ES-I3 (cell line): Measurements from ENCODE around the gene SLC44A1.
"Not testable (repeated sequence)": the region's sequence is repeated elsewhere in the genome, so short reads cannot be mapped to it uniquely, and the experiment has no call there.

Experiments
- H3K36me3 ChIP-seq: 2 replicates; pipeline ENCODE4 v1.6.1; 2013; ENCODE audit warnings: mild to moderate bottlenecking, low read length, control low read depth, moderate library complexity; ENCODE audit not compliant: insufficient read depth
- H3K4me1 ChIP-seq: 2 replicates; pipeline ENCODE4 v1.6.1; 2013; ENCODE audit warnings: mild to moderate bottlenecking, control low read depth, low read length; ENCODE audit not compliant: insufficient read depth
- H3K9ac ChIP-seq: 2 replicates; pipeline ENCODE4 v1.6.1; 2013; ENCODE audit warnings: low read depth, mild to moderate bottlenecking, low read length, moderate library complexity
- H3K9me3 ChIP-seq: 2 replicates; pipeline ENCODE4 v1.6.1; 2013; ENCODE audit warnings: mild to moderate bottlenecking, low read length, moderate library complexity; ENCODE audit not compliant: control insufficient read depth, insufficient read depth

The SLC44A1 gene

DNA sequence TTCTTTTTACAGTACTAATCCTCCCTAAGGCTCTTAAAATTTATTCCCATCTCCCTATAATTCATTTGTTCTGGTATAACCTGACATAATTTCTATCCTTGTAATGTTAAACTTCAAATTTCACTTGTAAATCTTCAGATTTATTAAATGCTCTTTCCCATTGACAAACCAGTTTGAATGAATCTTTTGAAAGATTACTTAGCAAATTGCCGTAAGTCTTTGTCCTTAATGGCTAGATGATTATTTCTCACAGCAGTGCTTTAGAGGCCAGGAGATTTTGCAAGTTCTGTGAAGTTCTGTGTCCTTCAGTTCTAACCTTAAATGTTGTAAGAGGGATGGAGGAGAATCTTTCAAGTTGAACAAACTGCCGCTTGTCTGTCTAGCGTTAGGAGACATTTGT, 4.2 kb downstream of the SLC44A1 start:
- Histone ChIP-seq H3K9ac (no peak overlapping the region), H3K4me1 (peaks cover 21% of the 10 kb centered on the region), H3K9me3 (no peaks in the 10 kb centered on the region), H3K36me3 (no peaks in the 10 kb centered on the region)

DNA sequence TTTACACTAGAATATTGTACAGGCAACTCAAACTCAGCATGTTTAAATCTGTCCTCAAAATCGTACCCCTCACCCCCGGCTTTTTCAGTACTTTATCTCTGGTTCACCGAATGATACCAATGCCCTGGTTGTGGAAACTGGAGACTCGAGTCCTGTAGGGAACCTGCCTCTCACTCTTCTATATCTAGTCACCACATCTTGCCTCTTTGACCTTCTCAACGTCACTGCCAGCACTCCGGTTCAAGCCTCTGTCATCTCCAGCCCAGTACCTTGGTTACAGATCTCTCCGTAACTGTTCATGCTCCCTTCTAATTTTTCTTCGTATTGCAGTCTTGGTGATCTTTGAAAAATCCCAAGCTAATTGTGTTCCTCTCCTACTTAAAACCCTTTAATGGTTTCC, 6.7 kb downstream of the SLC44A1 start:
- Histone ChIP-seq H3K9me3 (no peaks in the 10 kb centered on the region), H3K36me3 (no peaks in the 10 kb centered on the region), H3K4me1 (peaks cover 18% of the 10 kb centered on the region), H3K9ac (no peak overlapping the region)

DNA sequence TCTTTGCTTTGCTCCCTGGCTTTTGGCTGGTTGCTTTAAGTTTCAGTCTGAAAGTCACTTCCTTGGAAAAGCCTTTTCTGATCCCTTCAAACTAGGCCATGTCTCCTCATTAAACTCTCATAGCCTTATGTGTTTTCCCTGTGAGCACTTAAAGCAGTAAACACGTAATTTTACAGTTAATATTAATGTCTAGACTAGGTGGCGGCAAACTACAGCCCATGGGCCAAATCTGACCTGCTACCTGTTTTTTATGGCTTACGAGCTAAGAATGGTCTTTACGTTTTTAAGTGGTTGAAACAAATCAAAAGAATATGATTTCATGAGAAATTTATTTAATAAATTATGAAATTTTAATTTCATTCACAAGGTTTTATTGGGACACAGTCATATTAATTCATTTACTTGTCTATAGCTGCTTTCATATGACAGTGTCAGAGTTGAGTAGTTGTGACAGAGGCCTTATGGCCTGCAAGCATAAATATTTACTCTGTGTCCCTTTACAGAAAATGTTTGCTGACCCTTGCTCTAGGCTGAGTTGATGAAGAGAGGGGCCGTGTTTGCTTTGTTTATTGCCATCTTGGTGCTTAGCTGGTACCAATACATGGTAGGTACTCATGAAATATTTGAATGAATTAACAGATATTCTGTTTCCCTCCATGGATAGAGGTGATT, 7.4 kb downstream of the SLC44A1 start:
- Histone ChIP-seq H3K9ac (no peak overlapping the region), H3K4me1 (peaks cover 11% of the 10 kb centered on the region), H3K36me3 (no peaks in the 10 kb centered on the region), H3K9me3 (no peaks in the 10 kb centered on the region)

DNA sequence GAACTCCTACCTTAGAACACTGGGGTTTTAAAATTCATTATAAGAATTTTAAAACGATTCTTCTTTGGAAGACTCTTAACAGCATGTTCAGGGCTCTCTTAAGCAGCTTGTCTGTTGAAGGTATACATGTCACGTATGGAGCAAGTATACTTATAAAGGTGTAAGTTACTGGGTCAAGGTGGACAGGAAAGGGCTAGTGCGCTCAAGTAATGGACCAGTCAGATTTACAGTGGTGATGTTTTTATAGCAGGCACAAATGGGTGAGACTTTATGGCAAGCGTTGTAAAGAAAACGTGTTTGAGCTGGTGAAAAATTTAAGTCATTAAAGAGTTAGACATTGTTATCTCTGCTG, 7.9 kb downstream of the SLC44A1 start:
- Histone ChIP-seq H3K36me3 (no peaks in the 10 kb centered on the region), H3K9ac (no peak overlapping the region), H3K4me1 (peaks cover 10% of the 10 kb centered on the region), H3K9me3 (no peaks in the 10 kb centered on the region)

DNA sequence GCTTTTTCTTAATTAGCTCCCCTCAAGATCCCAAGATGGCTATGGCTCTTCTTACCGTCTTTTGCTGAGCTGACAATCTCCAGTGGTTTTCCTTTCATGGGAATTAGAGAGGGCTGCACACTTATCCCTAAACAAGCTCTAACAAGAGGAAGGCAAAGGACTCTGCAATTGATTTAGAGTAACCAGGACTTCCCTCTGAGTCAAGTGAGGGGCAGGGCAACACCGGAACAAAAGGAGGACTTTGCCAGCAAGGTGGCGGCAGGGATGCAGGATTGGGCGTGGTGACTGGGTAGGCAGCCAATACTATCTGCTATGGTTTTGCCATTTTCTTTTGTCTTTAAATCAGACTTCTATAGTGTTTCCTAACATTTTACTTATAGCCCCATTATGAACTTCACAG, 9.8 kb downstream of the SLC44A1 start:
- H3K9ac ChIP-seq = no peak overlapping the region
- H3K4me1 ChIP-seq = peaks cover 5% of the 10 kb centered on the region
- H3K9me3 ChIP-seq = no peaks in the 10 kb centered on the region
- no peaks in the 10 kb centered on the region for H3K36me3 ChIP-seq

DNA sequence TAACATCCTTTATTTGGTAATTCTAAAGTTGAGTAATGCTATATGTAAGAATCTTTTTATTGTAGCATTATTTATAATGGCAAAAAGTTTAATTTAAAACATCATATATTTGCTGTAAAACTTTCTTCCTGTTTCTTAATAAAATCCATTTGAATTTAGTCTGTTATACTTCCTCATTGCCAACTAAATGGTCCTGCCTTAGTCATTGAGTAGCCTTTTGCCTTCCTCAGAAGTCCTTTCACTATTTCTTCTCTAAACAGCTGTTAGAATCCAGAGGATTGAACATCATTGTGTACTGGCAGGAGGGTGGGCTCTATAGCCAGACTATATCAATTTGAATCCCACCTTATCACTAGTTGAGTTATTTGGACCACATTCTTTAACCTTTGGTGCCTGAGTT, 11.0 kb downstream of the SLC44A1 start:
- no peaks in the 10 kb centered on the region for H3K36me3 ChIP-seq
- H3K4me1 ChIP-seq = peaks cover 12% of the 10 kb centered on the region
- H3K9me3 ChIP-seq = no peaks in the 10 kb centered on the region
- H3K9ac ChIP-seq = no peak overlapping the region

DNA sequence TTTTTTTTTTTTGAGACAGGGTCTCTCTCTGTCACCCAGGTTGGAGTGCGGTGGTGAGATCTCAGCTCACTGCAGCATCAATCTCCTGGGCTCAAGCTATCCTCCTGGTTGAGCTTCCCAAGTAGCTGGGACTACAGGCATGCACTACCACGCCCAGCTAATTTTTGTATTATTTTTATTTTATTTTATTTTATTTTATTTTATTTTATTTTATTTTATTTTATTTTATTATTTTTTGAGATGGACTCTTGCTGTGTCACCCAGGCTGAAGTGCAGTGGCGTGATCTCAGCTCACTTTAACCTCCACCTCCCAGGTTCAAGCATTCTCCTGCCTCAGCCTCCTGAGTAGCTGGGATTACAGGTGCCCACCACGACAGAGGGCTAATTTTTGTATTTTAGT, 12.1 kb downstream of the SLC44A1 start:
- not testable (repeated sequence) for H3K36me3 ChIP-seq, H3K9me3 ChIP-seq, H3K9ac ChIP-seq
- peaks cover 12% of the 10 kb centered on the region for H3K4me1 ChIP-seq

DNA sequence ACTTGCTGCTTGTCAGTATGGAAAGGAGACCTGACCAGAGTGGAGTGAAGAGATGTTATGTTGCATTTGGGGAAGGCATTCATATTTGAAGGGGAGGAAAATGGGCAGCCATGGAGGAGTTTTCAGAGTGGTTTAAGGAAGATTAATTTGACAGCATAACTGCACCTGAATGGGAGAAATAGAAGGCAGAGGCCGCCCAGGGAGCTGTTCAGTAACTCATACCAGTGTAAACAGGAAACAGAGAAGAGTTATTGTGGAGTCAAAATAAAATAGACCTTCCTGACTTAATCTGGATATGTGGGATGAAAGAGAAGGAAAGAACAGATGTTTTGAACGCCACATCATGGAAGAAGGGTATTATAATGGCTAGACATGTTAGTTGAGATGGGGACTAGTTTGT, 13.4 kb downstream of the SLC44A1 start:
- Histone ChIP-seq H3K9ac (no peak overlapping the region), H3K36me3 (no peaks in the 10 kb centered on the region), H3K9me3 (no peaks in the 10 kb centered on the region), H3K4me1 (peaks cover 9% of the 10 kb centered on the region; the same call in 1 of the 2 replicates)

DNA sequence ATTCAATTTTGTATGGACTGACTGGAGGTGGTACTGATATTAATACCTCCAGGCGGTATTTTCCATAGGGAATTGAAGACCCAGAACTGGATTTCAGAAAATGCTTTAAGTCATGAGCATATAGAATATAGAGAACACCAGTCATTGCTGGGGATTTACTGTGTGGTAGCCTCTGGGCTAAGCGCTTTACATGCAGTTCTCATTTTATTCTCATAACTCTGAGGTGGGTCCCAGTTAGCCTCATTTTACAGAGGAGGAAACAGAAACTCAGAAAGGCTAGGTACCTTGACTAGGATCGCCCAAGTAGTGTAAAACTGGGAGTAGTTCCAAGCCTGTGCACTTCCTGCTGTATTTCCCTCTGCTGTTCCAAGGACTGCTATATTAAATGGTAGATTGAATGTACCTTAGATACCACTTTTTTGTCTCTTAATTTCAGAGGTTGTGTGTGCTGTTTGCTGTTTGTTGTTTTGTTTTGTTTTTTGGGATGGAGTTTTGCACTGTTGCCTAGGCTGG, 13.8 kb downstream of the SLC44A1 start:
- Histone ChIP-seq H3K9me3 (no peaks in the 10 kb centered on the region), H3K36me3 (no peaks in the 10 kb centered on the region), H3K4me1 (peaks cover 9% of the 10 kb centered on the region; the same call in 1 of the 2 replicates), H3K9ac (no peak overlapping the region)

DNA sequence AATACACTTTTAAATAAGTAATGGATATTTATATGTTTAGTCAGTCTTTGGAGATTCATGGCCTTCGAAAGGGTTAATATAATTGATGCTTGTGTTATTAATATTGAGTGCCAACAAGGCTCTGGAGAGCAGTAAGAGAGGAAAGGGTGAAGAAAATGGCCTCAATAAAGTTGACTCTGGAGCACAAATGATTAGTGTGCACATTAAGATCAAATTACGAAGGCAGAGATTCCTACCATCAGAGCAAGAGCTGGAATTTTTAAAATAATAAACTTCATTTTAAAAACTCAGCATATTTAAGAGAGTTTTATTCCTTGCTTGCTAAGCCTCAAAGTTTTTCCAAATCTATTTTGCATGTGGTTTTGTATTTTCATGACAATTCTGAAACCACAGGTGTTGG, 14.8 kb downstream of the SLC44A1 start:
- Histone ChIP-seq H3K36me3 (no peaks in the 10 kb centered on the region), H3K9me3 (no peaks in the 10 kb centered on the region), H3K9ac (no peak overlapping the region), H3K4me1 (peaks cover 9% of the 10 kb centered on the region; the same call in 1 of the 2 replicates)

DNA sequence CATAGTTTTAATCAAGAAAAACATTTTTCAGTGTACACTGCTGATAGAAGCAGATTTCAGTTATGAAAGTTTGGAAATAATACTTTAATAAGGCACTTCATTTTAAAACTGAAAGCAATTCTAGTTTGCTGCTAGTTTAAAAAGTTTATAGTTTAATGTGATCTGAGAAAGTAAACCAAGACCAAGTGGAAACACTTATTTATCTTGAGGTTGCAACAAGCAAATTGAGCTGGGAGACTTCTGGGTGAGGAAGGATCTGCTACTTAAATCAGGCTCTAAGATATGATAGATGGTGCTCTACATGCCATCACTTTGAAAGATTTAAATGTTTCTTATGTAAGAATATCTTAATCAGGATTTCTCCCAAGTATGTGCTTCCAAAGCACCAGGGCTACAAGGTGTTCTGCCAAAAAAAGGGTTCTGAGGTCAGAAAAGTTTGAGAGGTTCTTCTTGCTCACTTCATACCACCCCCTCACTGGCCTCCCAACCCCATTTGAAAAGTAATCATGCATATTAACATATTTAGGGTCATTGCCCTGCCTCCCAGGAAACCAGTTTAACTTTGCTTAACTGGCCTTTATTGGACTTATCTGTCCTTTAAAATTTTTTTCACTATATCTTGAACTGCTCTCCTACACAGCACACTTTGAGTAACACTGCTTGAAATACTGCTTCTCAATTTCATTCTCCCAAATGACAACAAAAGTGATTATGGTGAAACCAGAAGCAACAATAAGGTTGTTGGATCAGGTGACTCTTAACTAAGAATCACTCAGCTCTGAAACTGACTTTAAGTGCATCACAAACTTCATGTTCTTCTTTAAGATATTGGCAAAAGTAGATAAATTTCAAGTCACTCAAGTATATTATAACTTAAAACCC, 15.5 kb downstream of the SLC44A1 start:
- Histone ChIP-seq H3K36me3 (no peaks in the 10 kb centered on the region), H3K9me3 (no peaks in the 10 kb centered on the region), H3K9ac (no peak overlapping the region), H3K4me1 (peaks cover 9% of the 10 kb centered on the region; the same call in 1 of the 2 replicates)

DNA sequence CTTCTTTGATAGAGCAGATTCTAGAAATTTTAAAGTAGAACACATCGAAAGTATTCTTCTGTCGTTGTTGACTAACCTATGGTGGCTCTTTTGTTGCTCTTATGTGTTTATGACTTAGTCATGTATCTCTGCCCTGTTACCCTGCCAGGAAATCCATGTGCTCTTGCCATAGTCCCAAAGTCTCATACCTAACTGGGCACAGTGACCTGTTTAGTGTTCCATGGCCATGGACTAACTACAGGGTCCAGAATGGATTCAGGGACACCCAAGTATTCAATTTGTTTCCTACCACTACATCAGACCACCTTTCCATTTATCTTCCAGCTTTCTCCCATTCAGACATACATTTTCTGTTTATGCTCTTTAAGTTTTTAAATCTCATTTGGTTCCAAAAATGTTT, 18.0 kb downstream of the SLC44A1 start:
- Histone ChIP-seq H3K36me3 (no peaks in the 10 kb centered on the region), H3K4me1 (peaks cover 9% of the 10 kb centered on the region; the same call in 1 of the 2 replicates)

DNA sequence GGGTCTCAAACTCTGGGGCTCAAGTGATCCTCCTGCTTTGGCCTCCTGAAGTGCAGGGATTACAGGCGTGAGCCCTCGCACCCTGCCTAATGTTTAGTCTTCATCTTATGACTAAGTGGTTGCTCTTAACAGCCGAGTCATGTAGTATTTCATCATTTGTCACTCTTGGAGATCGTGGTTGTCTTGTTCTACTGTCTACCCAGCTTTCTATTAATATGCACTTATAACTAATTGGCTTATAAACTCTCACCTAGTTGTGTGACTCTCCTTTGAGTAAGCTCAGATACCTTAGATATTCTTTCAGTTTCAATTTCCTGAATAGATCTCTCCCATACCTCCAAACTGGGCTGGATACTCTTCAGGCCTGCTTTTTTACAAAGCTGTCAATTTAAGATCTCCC, 19.9 kb downstream of the SLC44A1 start:
- Histone ChIP-seq H3K4me1 (peaks cover 5% of the 10 kb centered on the region; the same call in 1 of the 2 replicates), H3K36me3 (no peaks in the 10 kb centered on the region), H3K9ac (no peak overlapping the region), H3K9me3 (no peaks in the 10 kb centered on the region)

More for the DNA sequence above, 18.0 kb downstream of the SLC44A1 start:
- Histone ChIP-seq H3K9ac (no peak overlapping the region), H3K9me3 (no peaks in the 10 kb centered on the region)

DNA sequence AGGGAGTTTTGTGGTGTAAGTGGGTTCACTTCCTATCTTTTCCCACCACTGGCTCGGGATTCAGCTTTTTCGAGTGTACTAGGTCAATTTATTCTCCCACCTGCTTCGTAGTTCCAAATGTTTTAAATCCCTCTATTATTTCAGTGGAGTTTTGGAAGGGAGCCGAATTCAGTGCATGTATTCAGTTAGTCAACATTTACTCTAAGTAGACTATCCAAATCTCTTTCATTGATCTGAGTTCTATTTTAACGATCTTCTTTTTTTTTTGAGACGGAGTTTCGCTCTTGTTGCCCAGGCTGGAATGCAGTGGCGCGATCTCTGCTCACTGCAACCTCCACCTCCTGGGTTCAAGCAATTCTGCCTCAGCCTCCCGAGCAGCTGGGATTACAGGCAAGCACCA, 23.8 kb downstream of the SLC44A1 start:
- H3K36me3 ChIP-seq, H3K9me3 ChIP-seq, H3K4me1 ChIP-seq, H3K9ac ChIP-seq: not testable (repeated sequence)

DNA sequence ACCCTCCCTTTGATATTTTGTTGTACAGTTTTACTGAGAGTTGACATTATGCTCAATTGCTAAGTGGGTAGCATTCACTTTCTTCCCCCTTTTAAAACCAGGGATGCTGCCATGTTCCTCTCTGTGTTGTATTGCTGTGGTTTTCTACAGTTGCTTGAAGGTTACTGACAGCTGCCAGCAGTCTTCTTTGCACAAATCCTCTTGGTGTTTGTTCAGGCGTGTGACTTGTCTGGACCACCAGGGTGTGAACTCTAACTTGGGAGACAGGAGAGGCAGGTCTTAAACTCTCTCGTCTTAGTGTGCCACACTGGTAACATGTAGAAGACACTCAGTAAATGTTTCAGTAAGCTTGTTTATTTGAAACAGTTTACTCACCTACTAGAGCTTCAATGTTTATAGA, 25.1 kb downstream of the SLC44A1 start:
- H3K9me3 ChIP-seq = no peaks in the 10 kb centered on the region
- H3K36me3 ChIP-seq = no peaks in the 10 kb centered on the region
- no peak overlapping the region for H3K9ac ChIP-seq
- 0 out of 2 replicates have a peak, but pooled peaks cover 6% of the 10 kb centered on the region for H3K4me1 ChIP-seq
